ENCODE measurements around the gene GREB1.

The GREB1 gene

DNA sequence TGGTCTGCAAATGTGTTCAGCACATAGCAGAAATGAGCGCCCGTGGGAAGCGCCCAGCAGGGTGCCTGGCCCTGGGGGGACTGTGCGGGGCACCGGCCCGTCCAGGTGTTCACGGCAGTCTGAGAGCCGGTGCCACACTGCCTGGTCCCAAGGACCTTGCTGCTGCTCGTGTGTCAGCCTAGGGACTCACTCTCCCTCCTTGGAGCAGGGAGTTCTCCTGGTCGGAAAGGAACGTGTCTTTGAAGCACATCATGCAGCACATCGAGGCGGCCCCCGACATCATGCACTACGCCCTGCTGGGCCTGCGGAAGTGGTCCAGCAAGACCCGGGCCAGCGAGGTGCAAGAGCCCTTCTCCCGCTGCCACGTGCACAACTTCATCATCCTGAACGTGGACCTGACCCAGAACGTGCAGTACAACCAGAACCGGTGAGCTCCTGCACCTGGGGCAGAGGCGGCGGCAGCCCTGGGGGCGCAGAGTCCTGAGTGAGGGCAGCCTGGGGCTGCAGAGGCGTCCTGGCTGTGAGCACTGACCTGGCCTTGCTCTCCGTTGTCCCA, 100.2 kb downstream of the GREB1 start:
- H3K36me3 ChIP-seq: no peaks in the 10 kb centered on the region
- H3K4me1 ChIP-seq (ENCODE audit: control insufficient read depth in 1 of 2, insufficient read depth in 1 of 2, low read depth in 1 of 2, low read length in 1 of 2): no peaks in the 10 kb centered on the region
- H3K27me3 ChIP-seq: no peaks in the 10 kb centered on the region
- no peak overlapping the region for H3K27ac ChIP-seq
- no peaks in the 10 kb centered on the region for H3K9me3 ChIP-seq
- TF ChIP-seq CTCF (IDR thresholded peaks at IDR 0.05): no peak
- H3K4me3 ChIP-seq (ENCODE audit: low read depth in 1 of 2, low read length in 1 of 2): no peak overlapping the region

DNA sequence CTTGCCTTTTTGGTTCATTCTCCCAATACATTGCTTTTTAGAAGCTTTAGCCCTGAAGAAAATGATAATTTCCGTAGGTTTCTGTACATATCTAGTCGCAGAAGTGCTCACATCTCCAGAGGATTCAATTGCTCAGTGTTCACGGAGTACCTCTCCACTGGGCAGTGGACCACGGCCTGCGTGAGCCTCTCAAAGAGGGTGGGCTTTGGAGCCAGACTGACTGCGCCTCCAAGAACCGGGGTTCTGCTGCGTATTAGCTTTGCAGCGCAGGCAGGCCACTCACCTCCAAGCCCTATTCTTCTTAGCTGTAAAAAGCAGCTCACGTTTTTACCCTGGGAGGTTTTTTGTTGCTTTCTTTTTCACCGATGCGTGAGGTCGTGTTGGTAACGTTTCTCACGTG, 100.7 kb downstream of the GREB1 start:
- no peak for TF ChIP-seq CTCF (IDR thresholded peaks at IDR 0.05)
- Histone ChIP-seq H3K4me1 (ENCODE audit: control insufficient read depth in 1 of 2, insufficient read depth in 1 of 2, low read depth in 1 of 2, low read length in 1 of 2) (no peaks in the 10 kb centered on the region), H3K4me3 (ENCODE audit: low read depth in 1 of 2, low read length in 1 of 2) (no peak overlapping the region), H3K9me3 (no peaks in the 10 kb centered on the region), H3K27ac (no peak overlapping the region), H3K27me3 (no peaks in the 10 kb centered on the region), H3K36me3 (no peaks in the 10 kb centered on the region)

DNA sequence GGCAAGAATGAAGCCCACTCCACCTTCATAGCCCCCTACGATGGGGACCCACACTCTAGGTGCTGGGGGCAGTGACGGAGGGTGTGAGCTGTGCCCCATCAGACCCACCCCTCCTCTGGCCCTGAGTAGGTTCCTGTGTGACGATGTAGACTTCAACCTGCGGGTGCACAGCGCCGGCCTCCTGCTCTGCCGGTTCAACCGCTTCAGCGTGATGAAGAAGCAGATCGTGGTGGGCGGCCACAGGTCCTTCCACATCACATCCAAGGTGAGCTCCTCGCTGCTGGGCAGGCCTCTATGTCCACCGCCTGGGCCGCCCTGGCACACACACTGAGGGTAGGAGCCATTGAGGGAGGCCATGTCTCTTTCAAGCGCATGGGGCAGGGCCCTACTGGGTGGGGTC, 101.3 kb downstream of the GREB1 start:
- no peak overlapping the region for H3K27ac ChIP-seq
- H3K4me3 ChIP-seq (ENCODE audit: low read depth in 1 of 2, low read length in 1 of 2): no peak overlapping the region
- no peaks in the 10 kb centered on the region for H3K9me3 ChIP-seq
- no peaks in the 10 kb centered on the region for H3K27me3 ChIP-seq
- H3K4me1 ChIP-seq (ENCODE audit: control insufficient read depth in 1 of 2, insufficient read depth in 1 of 2, low read depth in 1 of 2, low read length in 1 of 2): no peaks in the 10 kb centered on the region
- no peaks in the 10 kb centered on the region for H3K36me3 ChIP-seq
- TF ChIP-seq CTCF (IDR thresholded peaks at IDR 0.05): no peak

DNA sequence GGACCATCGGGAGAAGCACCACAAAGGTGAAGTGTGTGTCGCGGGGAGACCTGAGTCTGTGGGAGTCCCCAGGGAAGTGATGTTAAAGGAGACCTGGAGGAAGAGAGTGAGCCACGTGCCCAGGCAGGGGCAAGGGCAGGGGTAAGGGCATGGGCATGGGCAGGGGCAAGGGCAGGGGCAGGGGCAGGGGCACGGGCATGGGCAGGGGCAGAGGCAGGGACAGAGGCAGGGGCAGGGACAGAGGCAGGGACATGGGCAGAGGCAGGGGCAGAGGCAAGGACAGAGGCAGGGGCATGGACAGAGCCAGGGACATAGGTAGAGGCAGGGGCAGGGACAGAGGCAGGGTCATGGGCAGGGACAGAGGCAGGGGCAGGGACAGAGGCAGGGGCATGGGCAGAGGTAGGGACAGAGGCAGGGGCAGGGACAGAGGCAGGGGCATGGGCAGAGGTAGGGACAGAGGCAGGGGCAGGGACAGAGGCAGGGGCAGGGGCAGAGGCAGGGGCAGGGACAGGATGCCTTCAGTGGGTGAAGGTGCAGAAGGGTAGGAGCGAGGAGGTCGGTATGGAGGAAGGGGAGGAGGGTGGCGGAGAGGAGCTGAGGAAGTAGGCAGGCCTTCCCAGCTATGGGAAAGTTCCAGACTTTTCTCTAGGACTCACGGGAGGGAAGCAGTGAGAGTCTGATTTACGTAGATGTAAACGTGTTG, 102.9 kb downstream of the GREB1 start:
- Histone ChIP-seq H3K4me3 (ENCODE audit: low read depth in 1 of 2, low read length in 1 of 2) (no peak overlapping the region), H3K27ac (no peak overlapping the region), H3K36me3 (no peaks in the 10 kb centered on the region), H3K4me1 (ENCODE audit: control insufficient read depth in 1 of 2, insufficient read depth in 1 of 2, low read depth in 1 of 2, low read length in 1 of 2) (no peaks in the 10 kb centered on the region), H3K27me3 (no peaks in the 10 kb centered on the region), H3K9me3 (no peaks in the 10 kb centered on the region)
- TF ChIP-seq CTCF (IDR thresholded peaks at IDR 0.05): no peak

- Histone ChIP-seq H3K4me1 (ENCODE audit: control insufficient read depth in 1 of 2, insufficient read depth in 1 of 2, low read depth in 1 of 2, low read length in 1 of 2) (no peaks in the 10 kb centered on the region), H3K27ac (no peak overlapping the region), H3K27me3 (no peaks in the 10 kb centered on the region), H3K9me3 (no peaks in the 10 kb centered on the region), H3K36me3 (no peaks in the 10 kb centered on the region), H3K4me3 (ENCODE audit: low read depth in 1 of 2, low read length in 1 of 2) (no peak overlapping the region)
- no peak for TF ChIP-seq CTCF (IDR thresholded peaks at IDR 0.05)
Measured at GRCh38 chr2:11637546-11637945, 103.7 kb downstream of the GREB1 start.
